GM18870 (cell line): ENCODE data around the gene ENAH.

Source experiments
- ATAC-seq: cut with Tn5 transposase; IDR thresholded peaks from one replicate; pipeline ENCODE4 v1.9.1; 2021; ENCODE audit warnings: moderate library complexity; ENCODE audit not compliant: unreplicated experiment

The ENAH gene

DNA sequence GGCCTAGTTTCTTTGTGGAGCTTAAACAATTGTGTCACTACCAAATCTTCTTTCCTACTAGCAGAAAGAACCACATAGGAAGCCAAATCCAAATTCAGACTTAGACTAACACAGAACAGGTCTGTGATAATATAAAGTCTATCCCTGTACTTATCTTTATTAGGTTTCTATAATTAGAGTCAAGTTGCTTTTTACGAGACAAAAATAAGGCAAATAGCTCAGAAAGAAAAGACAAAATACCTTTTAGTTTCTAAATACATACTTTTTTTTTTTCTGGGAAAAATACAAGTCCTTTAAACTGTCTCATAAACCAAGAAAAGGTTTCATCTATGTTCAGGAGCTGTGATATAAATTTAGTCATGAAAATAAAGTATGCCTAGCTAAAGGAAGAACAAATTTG, 146.2 kb downstream of the ENAH start:
- no peak for ATAC-seq

DNA sequence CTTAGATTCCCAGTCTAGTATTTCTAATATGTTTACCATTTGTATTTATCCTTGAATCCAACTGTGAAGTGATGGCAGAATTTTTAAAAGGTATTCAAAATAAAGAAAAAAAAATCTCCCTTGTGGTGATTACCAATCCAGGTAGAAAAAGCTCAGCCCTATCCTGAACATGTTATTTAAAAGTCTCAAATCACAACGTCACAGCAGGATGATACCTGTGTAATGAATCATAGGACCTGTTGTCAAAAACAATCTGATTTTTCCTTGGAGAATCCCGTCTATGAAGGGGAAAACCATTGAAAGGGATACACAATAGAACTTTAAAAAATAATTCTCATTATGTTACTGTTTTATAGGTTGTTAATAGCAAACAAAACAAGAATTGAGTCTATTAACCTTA, 148.1 kb downstream of the ENAH start:
- no peak for ATAC-seq

DNA sequence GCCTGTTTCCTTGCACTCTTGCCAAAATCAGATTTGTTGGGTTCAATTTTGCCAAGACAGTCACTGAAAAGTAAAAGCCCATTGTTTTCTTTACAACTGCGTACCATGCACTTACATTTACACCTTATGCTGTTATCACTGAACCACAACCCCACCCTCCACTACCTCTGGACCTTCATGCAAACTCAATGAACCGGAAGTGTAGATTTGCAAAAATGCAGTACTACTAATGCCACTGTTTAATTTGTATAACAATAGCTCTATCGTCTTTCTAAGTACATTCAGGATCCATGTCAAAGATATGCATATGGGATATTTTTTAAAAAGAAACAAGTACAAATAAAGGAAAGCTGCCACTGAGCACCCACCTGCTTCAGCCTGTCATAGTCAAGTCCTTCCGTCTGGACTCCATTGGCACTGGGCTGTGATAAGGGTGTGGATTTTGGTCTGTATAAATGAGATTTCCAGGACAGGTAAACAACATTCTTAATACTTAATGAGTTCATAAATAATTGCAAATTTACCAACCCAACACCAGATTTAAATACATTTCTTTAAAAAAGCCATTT, 152.2 kb downstream of the ENAH start:
- ATAC-seq = no peak

DNA sequence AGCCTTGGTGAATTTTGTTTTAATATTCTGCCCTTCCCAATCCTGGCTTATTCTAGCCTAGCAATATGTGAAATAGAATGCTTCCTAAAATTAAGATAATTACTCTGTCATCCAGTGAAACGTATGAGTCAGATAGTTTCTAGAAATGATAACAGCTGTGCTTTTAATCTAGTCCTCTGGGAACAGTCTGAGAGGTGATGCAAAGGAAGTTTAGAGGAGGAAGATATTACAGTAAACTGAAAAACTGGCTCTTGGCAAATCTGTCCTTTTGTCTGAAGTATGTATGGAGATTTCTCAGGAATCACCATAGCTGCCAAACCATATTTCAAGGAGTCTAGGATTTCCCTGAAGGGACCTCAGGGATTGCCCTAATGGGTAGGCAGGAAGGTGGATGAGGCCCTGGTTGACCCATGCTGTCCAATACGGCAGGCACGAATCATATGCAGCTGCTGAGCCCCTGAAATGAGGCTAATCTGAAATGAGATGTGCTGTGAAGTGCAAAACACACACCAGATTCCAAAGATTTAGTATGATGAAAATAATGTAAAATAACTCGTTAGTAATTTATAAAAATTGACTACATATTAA, 154.3 kb downstream of the ENAH start:
- no peak for ATAC-seq

DNA sequence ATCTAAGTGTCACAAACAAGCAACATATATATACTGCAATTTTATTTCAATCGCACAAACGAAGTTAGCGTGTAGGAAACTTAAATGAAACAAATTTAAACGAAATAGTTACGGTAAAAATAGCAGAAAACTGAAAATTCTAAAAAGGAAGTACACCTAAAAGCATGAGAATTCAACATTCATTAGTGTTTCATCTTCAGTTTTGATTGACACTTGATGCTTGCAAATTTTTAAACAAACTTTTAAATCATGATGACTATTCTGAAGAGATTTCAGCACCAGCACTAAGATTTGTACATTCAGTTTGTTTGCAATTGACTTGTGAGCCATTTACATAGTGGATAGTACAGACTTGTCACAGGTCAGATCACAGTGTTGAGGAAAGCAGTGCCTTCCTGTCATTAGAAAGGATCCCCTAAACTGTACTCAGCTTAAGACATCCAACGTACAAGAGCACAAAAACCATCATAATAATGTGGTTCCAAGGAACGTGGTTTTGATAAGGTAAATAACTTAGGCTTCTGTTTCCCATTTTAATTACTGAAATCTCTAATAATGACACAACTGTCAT, 158.0 kb downstream of the ENAH start:
- ATAC-seq = no peak

DNA sequence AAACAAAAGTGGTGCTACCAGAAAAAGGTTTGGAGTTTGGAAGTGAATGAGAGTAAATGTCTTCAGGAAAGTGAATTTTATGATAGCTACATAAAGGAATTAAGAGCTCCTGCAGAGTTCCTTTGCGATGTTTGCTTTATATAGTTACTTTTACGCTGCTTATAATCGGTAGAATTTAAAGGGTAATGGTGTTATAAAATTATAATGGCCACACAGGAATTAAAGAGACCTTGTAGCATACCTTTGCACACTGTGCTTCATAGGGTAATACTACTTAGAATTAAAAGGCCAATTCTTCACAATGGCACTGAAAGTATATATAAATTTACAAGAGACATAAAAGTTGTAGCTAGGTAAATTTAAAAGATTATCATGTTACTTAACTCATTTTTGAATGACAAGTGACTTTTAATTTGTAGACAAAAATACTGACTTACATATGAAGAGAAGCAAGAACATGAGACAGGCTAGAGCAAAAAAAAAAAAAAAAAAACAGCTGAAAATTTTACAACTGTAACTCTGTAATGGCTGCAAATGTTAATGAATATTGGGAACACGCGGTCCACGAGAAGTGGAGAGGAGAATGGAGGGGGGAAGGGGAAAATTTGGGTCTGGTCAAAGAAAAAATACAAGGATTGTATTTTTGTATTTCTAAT, 159.2 kb downstream of the ENAH start:
- no peak for ATAC-seq

DNA sequence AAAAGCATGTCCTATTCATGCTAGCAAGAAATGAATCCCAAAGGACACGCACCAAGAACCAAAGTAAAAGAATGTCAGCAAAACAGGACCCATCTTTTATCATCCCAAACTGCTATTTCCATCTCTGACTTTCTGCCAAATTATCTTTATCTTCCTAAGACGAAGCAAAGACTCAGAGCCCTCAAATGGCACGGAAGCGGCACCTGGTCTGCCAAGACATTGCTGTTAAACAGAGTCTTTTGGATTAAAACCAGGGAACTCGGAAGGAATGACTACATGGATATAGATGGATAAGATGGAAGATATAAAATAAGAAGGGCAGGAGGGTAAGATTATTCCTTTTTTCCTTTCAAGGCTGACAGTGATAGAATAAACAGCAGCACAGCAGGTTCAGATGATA, 164.2 kb downstream of the ENAH start:
- ATAC-seq = no peak

DNA sequence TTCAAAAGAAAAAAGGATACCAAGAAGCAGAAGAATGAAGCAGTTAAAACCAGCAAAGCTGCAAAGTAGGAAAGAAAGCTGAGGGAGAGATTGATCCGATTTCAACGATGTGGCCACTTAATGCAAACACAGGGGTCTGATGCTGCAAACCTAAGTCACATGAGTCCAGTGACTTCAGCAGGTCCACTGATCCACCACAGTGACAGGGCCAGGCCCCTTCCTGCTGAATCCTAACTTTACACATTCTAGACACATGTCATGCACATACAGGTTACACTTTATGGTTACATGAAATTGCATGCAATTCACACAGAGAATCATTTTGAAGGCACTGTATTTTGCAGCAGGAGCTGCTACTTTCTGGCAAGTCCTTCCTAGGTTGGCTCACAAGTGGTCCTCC, 166.1 kb downstream of the ENAH start:
- ATAC-seq = no peak

DNA sequence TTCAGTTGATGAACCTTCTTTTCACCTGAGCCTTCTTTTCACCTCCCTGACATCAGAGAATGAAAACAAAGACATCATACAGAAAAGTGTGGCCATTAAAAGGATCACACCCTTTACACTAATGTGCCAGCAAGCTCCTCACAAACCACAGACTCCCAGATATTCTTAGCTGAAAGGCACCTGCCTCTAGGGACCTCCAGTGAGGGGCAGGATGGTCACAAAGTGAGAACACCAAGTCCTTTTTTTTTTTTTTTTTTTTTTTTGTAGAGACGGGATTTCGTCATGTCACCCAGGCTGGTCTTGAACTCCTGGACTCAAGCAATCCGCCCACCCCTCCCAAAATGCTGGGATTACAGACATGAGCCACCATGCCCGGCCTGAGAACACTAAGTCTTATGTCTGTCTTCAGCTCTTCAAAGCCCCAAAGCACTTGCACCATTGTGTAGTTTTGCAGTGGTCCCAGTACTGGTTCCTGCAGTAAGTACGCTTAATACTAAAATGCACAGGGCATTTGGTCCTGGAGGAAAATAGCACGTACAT, 166.9 kb downstream of the ENAH start:
- no peak for ATAC-seq

DNA sequence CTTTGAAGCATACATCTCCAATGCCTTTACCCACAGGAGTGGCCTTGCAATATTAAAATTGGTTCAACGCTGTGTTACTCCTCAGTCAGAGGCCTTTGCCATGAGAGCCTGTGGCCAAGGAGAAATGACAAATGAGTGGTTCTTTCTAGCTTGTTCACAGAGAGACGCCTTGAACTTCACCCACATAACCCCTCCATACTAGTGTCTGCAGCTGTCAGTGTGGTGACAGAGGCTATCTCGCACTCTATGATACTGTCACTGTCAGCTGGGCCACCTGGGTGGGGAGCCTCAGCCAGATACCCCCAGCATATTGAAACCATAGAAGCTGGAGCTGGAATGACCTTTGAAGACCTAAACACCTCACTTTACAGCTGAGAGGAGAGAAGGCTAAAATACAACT, 167.7 kb downstream of the ENAH start:
- ATAC-seq = no peak

DNA sequence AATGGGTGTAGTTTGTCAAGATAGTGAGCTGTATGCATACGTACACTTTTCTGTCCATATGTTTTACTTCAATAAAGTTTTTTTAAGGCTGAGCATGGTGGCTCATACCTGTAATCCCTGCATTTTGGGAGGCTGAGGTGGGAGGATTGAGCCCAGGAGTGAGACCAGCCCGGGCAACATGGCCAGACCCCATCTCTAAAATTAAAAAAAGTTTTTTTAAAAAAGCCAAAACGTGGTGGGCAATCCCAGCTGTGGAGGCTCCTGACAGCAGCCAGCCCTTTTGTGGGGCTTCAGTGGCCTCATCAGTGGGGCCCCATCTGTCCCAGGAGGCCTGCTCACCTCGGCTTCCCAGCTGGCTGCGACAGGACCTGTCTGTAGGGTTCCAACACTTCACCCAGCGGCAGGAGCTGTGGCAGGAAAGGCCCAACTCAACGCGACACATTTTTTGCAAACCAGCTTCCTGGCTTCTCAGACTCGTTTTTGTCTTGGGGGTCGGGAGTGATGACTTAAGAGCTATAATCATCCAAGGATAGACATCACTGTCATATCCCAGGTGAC, 168.2 kb downstream of the ENAH start:
- no peak for ATAC-seq

DNA sequence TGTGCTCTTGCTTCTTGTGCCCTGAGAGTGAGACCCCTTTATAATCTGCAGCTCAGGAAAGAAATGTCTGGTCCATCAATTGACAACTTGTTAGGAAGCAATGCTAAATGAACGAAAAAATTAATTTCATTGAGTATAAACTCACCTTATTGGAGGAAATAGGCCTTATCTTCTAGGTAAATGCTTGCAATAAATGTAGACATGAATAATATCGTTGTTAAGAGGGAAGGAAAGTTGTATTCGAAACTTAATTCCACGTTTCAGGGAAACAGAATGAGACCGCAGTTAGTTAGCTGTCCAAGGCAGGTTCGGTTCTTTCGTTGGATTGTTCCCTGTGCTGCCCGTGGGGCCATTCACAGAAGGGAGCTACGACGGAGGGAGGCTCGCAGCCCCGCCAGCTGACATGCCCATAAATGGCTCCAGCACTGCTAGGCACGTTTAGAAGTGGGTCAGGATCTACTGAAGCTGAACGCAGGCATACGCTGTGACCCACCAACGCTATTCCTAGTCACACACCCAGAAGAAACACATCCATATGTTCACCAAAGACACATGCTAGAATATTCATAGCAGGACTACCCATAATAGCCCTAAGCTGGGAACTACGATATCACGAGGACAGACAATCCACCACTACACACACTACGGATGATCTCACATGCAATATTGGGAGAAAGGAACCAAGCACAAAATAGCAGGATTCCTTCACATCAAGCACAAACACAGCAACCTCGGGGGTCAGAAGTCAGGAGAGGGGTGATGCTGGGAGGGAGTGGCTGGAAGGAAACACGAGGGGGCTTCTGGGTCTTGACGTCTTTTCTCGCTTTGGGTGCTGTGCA, 168.9 kb downstream of the ENAH start:
- no peak for ATAC-seq

DNA sequence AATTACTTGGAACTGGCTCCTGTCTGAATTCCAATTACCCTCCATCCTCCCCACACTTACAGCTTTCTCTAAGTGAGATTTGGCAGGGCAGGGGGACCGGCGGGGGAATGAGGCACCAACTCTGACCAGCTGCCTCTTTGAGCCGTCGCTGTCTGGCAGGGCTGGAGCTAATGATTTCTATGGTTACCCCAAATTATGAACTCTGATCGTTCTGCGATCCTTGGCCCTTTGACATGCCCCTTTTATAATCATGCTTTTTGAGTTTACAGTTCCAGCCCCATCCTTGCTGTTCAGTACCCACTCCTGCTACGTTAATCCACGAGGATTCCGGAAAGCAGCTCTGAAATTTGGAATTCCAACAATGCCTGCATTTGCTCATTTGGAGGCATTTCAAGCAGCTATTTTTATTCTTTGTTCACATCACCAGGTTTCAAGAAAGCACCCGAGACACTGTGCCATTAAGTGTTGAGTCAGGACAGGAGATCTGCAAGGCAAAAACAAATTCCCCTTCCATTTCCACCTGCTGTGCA, 170.4 kb downstream of the ENAH start:
- no peak for ATAC-seq

DNA sequence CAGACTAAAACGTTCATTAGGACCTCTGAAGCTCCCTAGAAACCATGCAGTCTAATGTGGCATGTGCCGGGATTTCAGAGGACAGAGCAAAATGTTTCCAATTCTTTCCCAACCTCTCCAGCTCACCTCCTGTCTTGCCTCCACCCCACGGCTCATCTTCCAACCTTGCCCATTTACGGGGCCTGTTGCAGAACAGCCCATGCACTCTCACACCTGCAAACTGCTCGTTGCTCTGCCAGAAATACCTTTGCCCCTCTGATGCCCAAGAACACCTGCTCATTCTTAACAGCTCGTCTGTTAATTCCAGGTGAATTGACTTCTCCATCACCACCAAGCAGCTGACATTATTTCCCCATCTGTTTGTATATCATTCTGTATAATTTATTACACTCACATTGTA, 171.2 kb downstream of the ENAH start:
- ATAC-seq = no peak

DNA sequence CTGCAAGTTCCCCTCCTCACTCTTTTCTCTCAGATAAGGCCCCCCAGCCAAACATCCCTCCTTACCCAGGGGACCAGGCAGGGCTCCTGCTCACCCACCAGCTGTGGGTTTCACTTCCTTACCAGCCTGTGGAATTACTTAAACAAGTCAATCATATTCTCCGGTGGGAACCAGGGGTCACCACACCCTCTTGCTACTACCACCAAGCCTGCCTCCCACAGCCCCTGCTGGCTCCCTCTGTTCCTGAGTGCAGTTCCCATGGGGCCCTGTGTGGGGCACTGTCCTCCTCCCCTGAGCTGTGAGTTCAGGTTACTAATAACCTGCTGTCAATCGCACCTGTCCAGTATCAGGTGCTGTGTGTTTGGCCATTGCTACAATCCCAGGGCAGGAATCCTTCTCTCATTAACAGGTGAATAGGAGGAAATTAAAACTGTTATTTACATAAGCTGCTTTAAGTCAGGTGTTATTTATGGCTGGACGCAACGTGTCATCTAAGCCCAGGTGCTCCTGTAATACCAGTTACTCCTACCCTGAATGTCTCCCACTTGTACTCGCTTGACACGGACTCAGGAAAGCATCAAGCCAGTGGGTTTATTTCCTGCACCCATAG, 172.0 kb downstream of the ENAH start:
- ATAC-seq = peak; percentile 68

DNA sequence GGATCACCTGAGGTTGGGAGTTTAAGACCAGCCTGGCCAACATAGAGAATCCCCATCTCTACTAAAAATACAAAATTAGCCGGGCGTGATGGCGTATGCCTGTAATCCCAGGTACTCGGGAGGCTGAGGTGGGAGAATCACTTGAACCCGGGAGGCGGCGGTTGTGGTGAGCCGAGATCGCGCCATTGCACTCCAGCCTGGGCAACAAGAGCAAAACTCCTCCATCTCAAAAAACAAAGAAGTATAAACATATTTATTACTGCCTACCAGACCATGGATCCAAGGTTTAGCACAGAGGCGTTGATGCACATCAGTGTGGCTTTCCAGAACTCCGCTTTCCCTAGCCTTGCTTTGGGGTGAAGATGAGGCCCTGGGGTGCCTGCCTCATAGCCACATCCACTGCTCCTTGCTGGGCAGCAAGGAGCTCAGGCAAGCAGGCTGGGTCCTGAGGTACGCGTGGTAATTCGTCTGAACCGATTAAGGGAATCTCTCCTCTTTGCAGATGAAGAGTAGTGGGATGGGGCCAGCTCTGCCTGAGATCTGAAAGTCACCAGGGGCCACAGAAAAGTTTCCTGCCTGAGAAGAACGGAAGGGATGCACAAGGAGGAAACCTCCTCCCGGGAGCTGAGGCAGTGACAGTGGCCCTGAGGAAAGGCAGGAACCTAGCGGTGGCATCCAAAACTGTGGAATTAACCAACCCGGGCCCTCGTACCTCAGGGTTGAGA, 172.8 kb downstream of the ENAH start:
- ATAC-seq = no peak

DNA sequence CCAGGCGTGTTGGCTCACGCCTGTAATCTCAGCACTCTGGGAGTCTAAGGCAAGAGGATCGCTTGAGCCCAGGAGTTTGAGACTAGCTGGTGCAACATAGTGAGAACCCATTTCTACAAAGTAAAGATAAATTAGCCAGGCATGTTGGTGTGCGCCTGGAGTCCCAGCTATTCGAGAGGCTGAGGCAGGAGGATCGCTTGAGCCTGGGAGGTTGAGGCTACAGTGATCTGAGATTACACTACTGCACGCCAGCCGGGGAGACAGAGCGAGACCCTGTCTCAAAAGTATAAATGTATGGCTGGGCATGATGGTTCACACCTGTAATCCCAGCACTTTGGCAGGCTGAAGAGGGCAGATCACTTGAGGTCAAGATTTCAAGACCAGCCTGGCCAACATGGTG, 173.6 kb downstream of the ENAH start:
- no peak for ATAC-seq

DNA sequence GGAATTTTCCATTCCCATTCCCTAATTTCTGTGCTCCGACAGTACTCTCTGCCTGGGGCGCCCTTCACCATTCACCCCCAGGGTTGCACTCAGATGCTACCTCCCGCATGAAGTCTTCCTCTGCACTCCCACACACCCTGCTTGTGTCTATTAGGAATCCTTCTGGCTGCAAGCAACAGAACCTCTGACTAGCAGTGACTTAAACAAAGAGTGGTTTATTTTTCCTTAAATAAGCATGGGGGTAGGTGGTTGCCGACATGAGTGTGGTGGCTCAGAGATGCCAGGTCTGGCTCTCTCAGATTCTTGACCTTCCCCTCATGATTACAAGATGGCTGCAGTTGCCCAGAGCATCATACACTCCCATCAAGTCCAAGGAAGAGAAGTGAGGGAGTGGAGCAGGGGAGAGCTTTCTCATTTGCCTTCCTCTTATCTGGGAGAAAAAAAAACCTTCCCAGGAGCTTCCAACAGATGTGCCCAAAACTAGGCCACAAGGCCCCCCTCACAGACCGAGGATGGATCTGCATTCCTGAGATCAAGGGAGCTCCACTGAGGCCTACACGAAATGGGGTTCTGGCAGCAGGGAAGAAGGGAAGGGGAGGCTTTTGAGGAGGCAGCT, 175.5 kb downstream of the ENAH start:
- ATAC-seq = no peak

DNA sequence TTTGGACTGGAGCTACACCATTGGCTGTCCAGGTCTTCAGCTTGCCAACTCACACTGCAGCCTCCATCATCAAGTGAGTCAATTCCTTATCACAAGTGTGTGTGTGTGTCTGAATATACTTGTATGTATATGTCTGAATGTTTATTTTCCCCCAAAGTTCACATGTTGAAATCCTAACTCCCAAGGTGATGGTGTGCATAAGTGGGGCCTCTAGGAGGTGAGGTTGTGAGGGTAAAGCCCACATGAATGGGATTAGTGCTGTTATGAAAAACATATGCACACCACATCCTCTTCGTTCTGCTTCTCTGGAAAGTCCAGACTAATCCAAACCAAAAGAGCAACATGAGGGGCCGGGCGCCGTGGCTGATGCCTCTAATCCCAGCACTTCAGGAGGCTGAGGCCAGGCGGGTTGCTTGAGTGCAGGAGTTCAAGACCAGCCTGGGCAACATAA, 176.4 kb downstream of the ENAH start:
- ATAC-seq = no peak
